Measurements from ENCODE around the gene NAV2.

NAV2 gene

GRCh38 chr11:19931771-19932369 lies 219.2 kb downstream of the NAV2 start:
- no peak for DNase-seq

- no peak for DNase-seq
Measured at GRCh38 chr11:19933132-19933735, 220.6 kb downstream of the NAV2 start.

GRCh38 chr11:19933801-19934488 lies 221.3 kb downstream of the NAV2 start:
- DNase-seq: no peak

GRCh38 chr11:19934828-19935259 lies 222.2 kb downstream of the NAV2 start:
- DNase-seq: no peak

GRCh38 chr11:19935507-19935906 lies 222.9 kb downstream of the NAV2 start:
- DNase-seq: no peak

- no peak for DNase-seq
Measured at GRCh38 chr11:19936461-19936860, 223.8 kb downstream of the NAV2 start.

GRCh38 chr11:19938169-19938856 lies 225.7 kb downstream of the NAV2 start:
- peak in 1 of 2 experiments; percentile 36 for DNase-seq

- no peak for DNase-seq
Measured at GRCh38 chr11:19938866-19939265, 226.2 kb downstream of the NAV2 start.

GRCh38 chr11:19939415-19939929 lies 226.8 kb downstream of the NAV2 start:
- DNase-seq: no peak

- no peak for DNase-seq
Measured at GRCh38 chr11:19940831-19941230, 228.2 kb downstream of the NAV2 start.

- DNase-seq: no peak
Measured at GRCh38 chr11:19946681-19947080, 234.0 kb downstream of the NAV2 start.

GRCh38 chr11:19947537-19948114 lies 235.0 kb downstream of the NAV2 start:
- DNase-seq: no peak

GRCh38 chr11:19949606-19950005 lies 237.0 kb downstream of the NAV2 start:
- DNase-seq: no peak

- DNase-seq: peak in 1 of 2 experiments; percentile 81
Measured at GRCh38 chr11:19951558-19952115, 239.0 kb downstream of the NAV2 start.

- DNase-seq: no peak
Measured at GRCh38 chr11:19952116-19952605, 239.5 kb downstream of the NAV2 start.

- no peak for DNase-seq
Measured at GRCh38 chr11:19952911-19953310, 240.3 kb downstream of the NAV2 start.

- no peak for DNase-seq
Measured at GRCh38 chr11:19953336-19953735, 240.7 kb downstream of the NAV2 start.

- DNase-seq: peak in 1 of 2 experiments; percentile 48
Measured at GRCh38 chr11:19953909-19954308, 241.3 kb downstream of the NAV2 start.

GRCh38 chr11:19954899-19955298 lies 242.3 kb downstream of the NAV2 start:
- no peak for DNase-seq

- DNase-seq: no peak
Measured at GRCh38 chr11:19955660-19956059, 243.0 kb downstream of the NAV2 start.

GRCh38 chr11:19956228-19956627 lies 243.6 kb downstream of the NAV2 start:
- DNase-seq: no peak

- DNase-seq: no peak
Measured at GRCh38 chr11:19957294-19957943, 244.8 kb downstream of the NAV2 start.

Data from NCI-H1930 (cell line).